Left cardiac atrium (tissue), 4 donors: ENCODE measurements around the gene ATP9A. TPM values are rescaled to one million over a fixed set of nuclear protein-coding genes. Genes with fewer than 3 reads are reported as not detected.

Experiments
- ATAC-seq, 2 donors: fragments of 200-7000 bp; cut with Tn5 transposase; one replicate each; pipeline ENCODE4 v1.9.1; 2020; ENCODE audit warnings: mild to moderate bottlenecking in 2 of 2, moderate library complexity in 2 of 2
- DNase-seq: peaks from one replicate; pipeline ENCODE4 v3.0.0-alpha.2; 2020
- intact Hi-C, 2 donors: fragments of 100-400 bp; cut with DNase I; formaldehyde crosslinking; loops; one replicate each; pipeline versions ENCODE4 v1.14.1 to v1.15.1; 2022 to 2023
- total RNA-seq, 2 donors: library from RNA; stranded (reverse); fragmentation: NEBNext Ultra II Directional; extraction: Animal tissue kit (Norgen Biotek cat#: 25700); gene quantifications; one replicate each; pipeline ENCODE4 v1.2.1, GENCODE V29; 2021
- donor health status: DM: no; HTN: yes; CAD: no.
- donor health status: DM: no; HTN: yes; CAD: no; lungs with severe emphysema.
- donor health status: DM: yes; HTN: yes; CAD: no.
- donor health status: Dilated cardiomyopathy.

The ATP9A gene
- total RNA-seq, 2 donors from 2014 or later: 27.6 to 28.0 TPM

GRCh38 chr20:51627586-51627985, 140.6 kb downstream of the ATP9A start:
- intact Hi-C loops: loop anchor here in 1 of 2 donors (10.0 kb wide), 1 partner anchor 643 kb away; no protein-coding TSS in a partner anchor
- DNase-seq (no peak), ATAC-seq (no peak)

GRCh38 chr20:51625105-51625504, 143.1 kb downstream of the ATP9A start:
- ATAC-seq (peak in 1 of 2 donors; percentile 12), DNase-seq (no peak)
- intact Hi-C loops: loop anchor here in 1 of 2 donors (10.0 kb wide), 1 partner anchor 640 kb away; no protein-coding TSS in a partner anchor

- intact Hi-C loops: loop anchor here in 1 of 2 donors (10.0 kb wide), 1 partner anchor 639 kb away; no protein-coding TSS in a partner anchor
- DNase-seq (peak; percentile 75), ATAC-seq (peak; percentile 48 to 62)
Measured at GRCh38 chr20:51624157-51624731, 143.9 kb downstream of the ATP9A start.

- ATAC-seq (no peak), DNase-seq (no peak)
- intact Hi-C loops: loop anchor here in 1 of 2 donors (10.0 kb wide), 1 partner anchor 638 kb away; no protein-coding TSS in a partner anchor
Measured at GRCh38 chr20:51623255-51623654, 144.9 kb downstream of the ATP9A start.

- intact Hi-C loops: loop anchor here in 1 of 2 donors (10.0 kb wide), 1 partner anchor 637 kb away; no protein-coding TSS in a partner anchor
- ATAC-seq (no peak), DNase-seq (no peak)
Measured at GRCh38 chr20:51622004-51622874, 146.0 kb downstream of the ATP9A start.

- intact Hi-C loops: loop anchor here in 1 of 2 donors (10.0 kb wide), 1 partner anchor 636 kb away; no protein-coding TSS in a partner anchor
- ATAC-seq (no peak), DNase-seq (no peak)
Measured at GRCh38 chr20:51620432-51620831, 147.8 kb downstream of the ATP9A start.

GRCh38 chr20:51616060-51616459, 152.1 kb downstream of the ATP9A start:
- DNase-seq (no peak), ATAC-seq (no peak)
- intact Hi-C loops: no loop called here

GRCh38 chr20:51614687-51615086, 153.5 kb downstream of the ATP9A start:
- no peak for ATAC-seq
- DNase-seq: no peak
- intact Hi-C loops: no loop called here

GRCh38 chr20:51613580-51613979, 154.6 kb downstream of the ATP9A start:
- ATAC-seq (no peak), DNase-seq (no peak)
- intact Hi-C loops: no loop called here

GRCh38 chr20:51612896-51613295, 155.3 kb downstream of the ATP9A start:
- DNase-seq (no peak), ATAC-seq (no peak)
- intact Hi-C loops: no loop called here

GRCh38 chr20:51611625-51611890, 156.6 kb downstream of the ATP9A start:
- no peak for ATAC-seq
- no peak for DNase-seq
- intact Hi-C loops: no loop called here

- no peak for DNase-seq
- intact Hi-C loops: no loop called here
- no peak for ATAC-seq
Measured at GRCh38 chr20:51610761-51611624, 157.2 kb downstream of the ATP9A start.

- no peak for DNase-seq
- no peak for ATAC-seq
- intact Hi-C loops: no loop called here
Measured at GRCh38 chr20:51610111-51610510, 158.1 kb downstream of the ATP9A start.

- no peak for ATAC-seq
- intact Hi-C loops: no loop called here
- no peak for DNase-seq
Measured at GRCh38 chr20:51609251-51609650, 158.9 kb downstream of the ATP9A start.

GRCh38 chr20:51608061-51608460, 160.1 kb downstream of the ATP9A start:
- intact Hi-C loops: no loop called here
- no peak for DNase-seq
- ATAC-seq: no peak

GRCh38 chr20:51607170-51607569, 161.0 kb downstream of the ATP9A start:
- no peak for DNase-seq
- intact Hi-C loops: no loop called here
- no peak for ATAC-seq

- intact Hi-C loops: no loop called here
- DNase-seq (no peak), ATAC-seq (no peak)
Measured at GRCh38 chr20:51604851-51605250, 163.3 kb downstream of the ATP9A start.

GRCh38 chr20:51602131-51602530, 166.1 kb downstream of the ATP9A start:
- DNase-seq (no peak), ATAC-seq (no peak)
- intact Hi-C loops: no loop called here

GRCh38 chr20:51600950-51601349, 167.2 kb downstream of the ATP9A start:
- intact Hi-C loops: no loop called here
- no peak for ATAC-seq
- DNase-seq: no peak

GRCh38 chr20:51600016-51600420, 168.2 kb downstream of the ATP9A start:
- ATAC-seq (no peak), DNase-seq (no peak)
- intact Hi-C loops: no loop called here
